Gastroesophageal sphincter (tissue), 3 donors: ENCODE measurements around the gene ARHGAP24.

Experiments used
- EP300 ChIP-seq: sonication (generic); formaldehyde crosslinking; IDR thresholded peaks from one replicate; pipeline ENCODE4 v1.6.1; 2017; ENCODE audit warnings: antibody characterized with exemption, mild to moderate bottlenecking
- POLR2A ChIP-seq, 2 donors: fragments of 450-650 bp; IDR thresholded peaks; one replicate each; pipeline ENCODE4 v1.6.1; 2017; ENCODE audit warnings: antibody characterized with exemption in 2 of 2, mild to moderate bottlenecking in 2 of 2, moderate library complexity in 1 of 2
- TF ChIP-seq, protein P1 (sequence below), 4 experiments: fragments of 200-600 bp in 2 of 4; fragments of 450-650 bp in 2 of 4; sonication (generic) in 1 of 4; IDR thresholded peaks; one replicate each; pipeline ENCODE4 v1.5.1; 2017 to 2019; ENCODE audit warnings: antibody characterized with exemption in 4 of 4, mild to moderate bottlenecking in 2 of 4, moderate library complexity in 2 of 4

DNA sequence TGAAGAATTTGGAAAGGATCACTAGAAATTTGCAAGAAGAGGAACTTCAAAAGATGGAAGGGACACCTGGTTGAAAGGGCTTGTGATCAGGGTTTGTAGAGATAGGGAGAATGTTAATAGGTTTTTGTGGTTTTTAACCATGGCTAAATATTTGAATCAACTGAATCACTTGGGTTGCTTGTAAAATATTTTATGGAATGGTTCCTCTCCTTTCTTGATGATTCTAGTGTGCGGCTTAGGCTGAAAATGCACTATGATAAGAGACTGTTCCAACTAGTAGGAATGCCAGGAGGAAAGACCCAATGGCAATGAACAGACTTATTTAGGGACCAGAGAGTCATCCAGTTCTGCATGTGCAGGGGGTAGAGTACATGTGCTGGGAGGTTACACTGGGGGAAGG, 408.2 kb downstream of the ARHGAP24 start:
- TF ChIP-seq, protein P1, sequence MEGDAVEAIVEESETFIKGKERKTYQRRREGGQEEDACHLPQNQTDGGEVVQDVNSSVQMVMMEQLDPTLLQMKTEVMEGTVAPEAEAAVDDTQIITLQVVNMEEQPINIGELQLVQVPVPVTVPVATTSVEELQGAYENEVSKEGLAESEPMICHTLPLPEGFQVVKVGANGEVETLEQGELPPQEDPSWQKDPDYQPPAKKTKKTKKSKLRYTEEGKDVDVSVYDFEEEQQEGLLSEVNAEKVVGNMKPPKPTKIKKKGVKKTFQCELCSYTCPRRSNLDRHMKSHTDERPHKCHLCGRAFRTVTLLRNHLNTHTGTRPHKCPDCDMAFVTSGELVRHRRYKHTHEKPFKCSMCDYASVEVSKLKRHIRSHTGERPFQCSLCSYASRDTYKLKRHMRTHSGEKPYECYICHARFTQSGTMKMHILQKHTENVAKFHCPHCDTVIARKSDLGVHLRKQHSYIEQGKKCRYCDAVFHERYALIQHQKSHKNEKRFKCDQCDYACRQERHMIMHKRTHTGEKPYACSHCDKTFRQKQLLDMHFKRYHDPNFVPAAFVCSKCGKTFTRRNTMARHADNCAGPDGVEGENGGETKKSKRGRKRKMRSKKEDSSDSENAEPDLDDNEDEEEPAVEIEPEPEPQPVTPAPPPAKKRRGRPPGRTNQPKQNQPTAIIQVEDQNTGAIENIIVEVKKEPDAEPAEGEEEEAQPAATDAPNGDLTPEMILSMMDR (IDR thresholded peaks at IDR 0.05) = no peak
- TF ChIP-seq POLR2A (IDR thresholded peaks at IDR 0.05) (no peak), EP300 (no peak)
